GM12875 (cell line): Measurements from ENCODE around the gene CLEC4D.

Source experiments
- H3K4me3 ChIP-seq: one replicate; pipeline ENCODE4 v1.5.1; 2011; ENCODE audit warnings: low read depth, low read length, control low read depth
- TF ChIP-seq, protein P1 (sequence below): IDR thresholded peaks from 2 replicates; pipeline ENCODE4 v1.5.1; 2011; ENCODE audit warnings: low read depth, mild to moderate bottlenecking, control low read depth, inconsistent platforms, low read length, moderate library complexity, borderline replicate concordance; ENCODE audit not compliant: insufficient read depth

The CLEC4D gene

GRCh38 chr12:8553088-8553627 lies 39.9 kb downstream of the CLEC4D start:
- TF ChIP-seq, protein P1, sequence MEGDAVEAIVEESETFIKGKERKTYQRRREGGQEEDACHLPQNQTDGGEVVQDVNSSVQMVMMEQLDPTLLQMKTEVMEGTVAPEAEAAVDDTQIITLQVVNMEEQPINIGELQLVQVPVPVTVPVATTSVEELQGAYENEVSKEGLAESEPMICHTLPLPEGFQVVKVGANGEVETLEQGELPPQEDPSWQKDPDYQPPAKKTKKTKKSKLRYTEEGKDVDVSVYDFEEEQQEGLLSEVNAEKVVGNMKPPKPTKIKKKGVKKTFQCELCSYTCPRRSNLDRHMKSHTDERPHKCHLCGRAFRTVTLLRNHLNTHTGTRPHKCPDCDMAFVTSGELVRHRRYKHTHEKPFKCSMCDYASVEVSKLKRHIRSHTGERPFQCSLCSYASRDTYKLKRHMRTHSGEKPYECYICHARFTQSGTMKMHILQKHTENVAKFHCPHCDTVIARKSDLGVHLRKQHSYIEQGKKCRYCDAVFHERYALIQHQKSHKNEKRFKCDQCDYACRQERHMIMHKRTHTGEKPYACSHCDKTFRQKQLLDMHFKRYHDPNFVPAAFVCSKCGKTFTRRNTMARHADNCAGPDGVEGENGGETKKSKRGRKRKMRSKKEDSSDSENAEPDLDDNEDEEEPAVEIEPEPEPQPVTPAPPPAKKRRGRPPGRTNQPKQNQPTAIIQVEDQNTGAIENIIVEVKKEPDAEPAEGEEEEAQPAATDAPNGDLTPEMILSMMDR: no peak
- H3K4me3 ChIP-seq: no peak overlapping the region

GRCh38 chr12:8554451-8555195 lies 41.3 kb downstream of the CLEC4D start:
- H3K4me3 ChIP-seq: no peak overlapping the region
- TF ChIP-seq, protein P1: no peak

GRCh38 chr12:8556531-8557097 lies 43.3 kb downstream of the CLEC4D start:
- TF ChIP-seq, protein P1: no peak
- no peak overlapping the region for H3K4me3 ChIP-seq

GRCh38 chr12:8559676-8560075 lies 46.4 kb downstream of the CLEC4D start:
- TF ChIP-seq, protein P1: no peak
- no peak overlapping the region for H3K4me3 ChIP-seq

DNA sequence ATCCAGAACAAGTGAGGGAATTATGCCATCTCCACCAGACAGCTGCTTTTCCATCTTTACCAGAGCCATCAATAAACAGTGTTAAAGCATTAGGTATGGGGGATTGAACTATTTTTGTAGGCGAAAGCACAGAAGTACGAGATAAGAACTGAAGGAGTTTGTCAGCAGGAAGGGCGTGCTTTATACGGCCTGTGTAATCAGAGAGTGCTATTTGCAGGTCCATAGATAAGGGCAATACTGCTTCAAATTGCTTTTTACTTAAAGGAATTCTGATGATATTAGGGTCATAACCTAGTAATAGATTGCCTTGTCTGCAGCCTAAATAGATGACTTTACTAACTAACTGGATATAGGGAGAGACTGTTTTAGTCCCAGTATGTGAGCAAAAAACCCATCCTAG lies 47.7 kb downstream of the CLEC4D start:
- H3K4me3 ChIP-seq: no peak overlapping the region
- TF ChIP-seq, protein P1: no peak

DNA sequence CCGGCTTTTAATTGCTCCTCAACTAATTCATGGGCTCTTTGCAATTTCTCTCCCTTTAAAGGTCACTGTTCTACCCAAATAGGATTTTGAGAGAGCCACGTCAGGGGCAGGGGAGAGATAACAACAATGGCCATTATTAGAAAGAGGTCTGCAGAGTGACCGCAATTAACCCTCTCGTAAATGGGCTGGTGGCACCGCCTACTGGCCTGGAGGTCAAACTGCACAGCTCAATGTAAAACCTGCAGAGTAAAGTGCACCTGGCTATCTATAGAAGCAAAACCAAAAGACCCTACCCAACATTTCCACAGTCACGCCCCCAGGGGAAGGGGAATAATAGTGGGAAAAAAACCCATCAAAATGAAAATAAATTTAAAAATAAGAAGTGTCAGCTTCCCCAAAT lies 49.0 kb downstream of the CLEC4D start:
- TF ChIP-seq, protein P1: no peak
- H3K4me3 ChIP-seq: no peak overlapping the region

- TF ChIP-seq, protein P1: no peak
- no peak overlapping the region for H3K4me3 ChIP-seq
Observed at GRCh38 chr12:8563356-8563755, 50.1 kb downstream of the CLEC4D start.
